Activated B cell treated with CpG ODN at 0.5 μM for 24 hours (primary cell): ENCODE results near the gene CXCL17. TPM values are rescaled to one million over a fixed set of nuclear protein-coding genes. Genes with fewer than 3 reads are reported as not detected.

Experiments
- ATAC-seq: fragments of 200-7000 bp; cut with Tn5 transposase; one replicate; pipeline ENCODE4 v1.10.0; 2021; ENCODE audit warnings: low read depth, mild to moderate bottlenecking, moderate library complexity
- CTCF ChIA-PET: fragments of 350-600 bp; sonication (Branson Sonifier 250); formaldehyde crosslinking; loops from one replicate; lab custom pipeline; 2021; ENCODE audit warnings: antibody characterized with exemption; lab: Charles Lee
- POLR2A ChIA-PET: fragments of 350-600 bp; sonication (Branson Sonifier 250); formaldehyde crosslinking; loops from one replicate; lab custom pipeline; 2021; ENCODE audit warnings: antibody characterized with exemption; lab: Charles Lee
- DNase-seq: peaks from one replicate; pipeline ENCODE4 v3.0.0; 2022
- H3K27ac Mint-ChIP-seq: one replicate; pipeline ENCODE4 v1.8.0; 2020; ENCODE audit warnings: mixed read lengths
- H3K27me3 Mint-ChIP-seq: one replicate; pipeline ENCODE4 v1.8.0; 2021; ENCODE audit warnings: mixed read lengths
- H3K36me3 Mint-ChIP-seq: one replicate; pipeline ENCODE4 v1.8.0; 2021; ENCODE audit warnings: low read depth, mixed read lengths
- H3K4me1 Mint-ChIP-seq: one replicate; pipeline ENCODE4 v1.8.0; 2021; ENCODE audit warnings: mixed read lengths
- H3K4me3 Mint-ChIP-seq: one replicate; pipeline ENCODE4 v1.8.0; 2020; ENCODE audit warnings: mild to moderate bottlenecking, mixed read lengths
- H3K9me3 Mint-ChIP-seq: one replicate; pipeline ENCODE4 v1.8.0; 2020; ENCODE audit warnings: mixed read lengths
- intact Hi-C: fragments of 100-400 bp; cut with micrococcal nuclease; formaldehyde crosslinking; loops from one replicate; pipeline ENCODE4 v1.15.1; 2024
- total RNA-seq: library from RNA; stranded (reverse); gene quantifications from 2 replicates; pipeline ENCODE4 v1.2.3, GENCODE V29; 2022
- TF ChIP-seq, protein P1 (sequence below): fragments of 200-600 bp; IDR thresholded peaks from one replicate; pipeline ENCODE4 v1.8.0; 2022; ENCODE audit warnings: antibody characterized with exemption, mild to moderate bottlenecking

The CXCL17 gene
- total RNA-seq, 1 donor from 2014 or later, result not detected

GRCh38 chr19:42419309-42419708, 23.4 kb downstream of the CXCL17 start:
- intact Hi-C loops, result no loop called here
- ATAC-seq, result no peak
- POLR2A ChIA-PET, result interaction anchor here (1.1 kb wide), 1 partner anchor 33 kb away, joined by 3 read pairs; no protein-coding TSS in a partner anchor

DNA sequence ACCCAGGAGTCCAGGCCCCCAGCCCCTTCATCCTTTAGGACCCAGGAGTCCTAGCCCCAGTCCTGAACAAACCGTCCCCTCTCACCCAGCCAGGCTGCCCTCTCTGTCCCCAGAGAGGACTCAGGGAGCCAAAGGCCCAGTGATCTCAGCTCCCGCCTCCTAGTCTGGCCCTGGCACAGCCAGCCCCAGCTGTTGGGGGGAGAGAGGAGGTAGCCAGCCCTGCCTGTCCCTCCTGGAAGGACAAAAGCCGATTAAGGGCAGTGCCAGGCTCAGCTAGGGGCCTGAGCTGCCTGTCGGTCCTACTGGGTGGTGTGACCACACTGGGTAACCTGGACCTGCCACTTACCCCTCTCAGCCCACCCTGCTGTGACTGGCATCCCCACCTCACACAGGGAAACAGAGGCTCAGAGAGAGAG, 30.1 kb downstream of the CXCL17 start:
- ChIA-PET POLR2A (no interaction called here), CTCF (interaction anchor here (1.0 to 1.5 kb wide), 2 partner anchors 12 to 27 kb away, joined by 3 read pairs; no protein-coding TSS in a partner anchor)
- DNase-seq (no peak), ATAC-seq (no peak)
- no peak overlapping the region for H3K4me3 Mint-ChIP-seq
- H3K4me1 Mint-ChIP-seq, result peaks cover 3% of the 10 kb centered on the region
- intact Hi-C loops, result no loop called here
- H3K27me3 Mint-ChIP-seq, result no peaks in the 10 kb centered on the region
- peaks cover 56% of the 10 kb centered on the region for H3K36me3 Mint-ChIP-seq
- H3K27ac Mint-ChIP-seq, result no peak overlapping the region
- TF ChIP-seq, protein P1, sequence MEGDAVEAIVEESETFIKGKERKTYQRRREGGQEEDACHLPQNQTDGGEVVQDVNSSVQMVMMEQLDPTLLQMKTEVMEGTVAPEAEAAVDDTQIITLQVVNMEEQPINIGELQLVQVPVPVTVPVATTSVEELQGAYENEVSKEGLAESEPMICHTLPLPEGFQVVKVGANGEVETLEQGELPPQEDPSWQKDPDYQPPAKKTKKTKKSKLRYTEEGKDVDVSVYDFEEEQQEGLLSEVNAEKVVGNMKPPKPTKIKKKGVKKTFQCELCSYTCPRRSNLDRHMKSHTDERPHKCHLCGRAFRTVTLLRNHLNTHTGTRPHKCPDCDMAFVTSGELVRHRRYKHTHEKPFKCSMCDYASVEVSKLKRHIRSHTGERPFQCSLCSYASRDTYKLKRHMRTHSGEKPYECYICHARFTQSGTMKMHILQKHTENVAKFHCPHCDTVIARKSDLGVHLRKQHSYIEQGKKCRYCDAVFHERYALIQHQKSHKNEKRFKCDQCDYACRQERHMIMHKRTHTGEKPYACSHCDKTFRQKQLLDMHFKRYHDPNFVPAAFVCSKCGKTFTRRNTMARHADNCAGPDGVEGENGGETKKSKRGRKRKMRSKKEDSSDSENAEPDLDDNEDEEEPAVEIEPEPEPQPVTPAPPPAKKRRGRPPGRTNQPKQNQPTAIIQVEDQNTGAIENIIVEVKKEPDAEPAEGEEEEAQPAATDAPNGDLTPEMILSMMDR, result no peak
- H3K9me3 Mint-ChIP-seq, result no peaks in the 10 kb centered on the region

More at GRCh38 chr19:42419309-42419708, 23.4 kb downstream of the CXCL17 start:
- peaks cover 43% of the 10 kb centered on the region for H3K4me1 Mint-ChIP-seq
- no peak overlapping the region for H3K27ac Mint-ChIP-seq
- H3K9me3 Mint-ChIP-seq, result no peaks in the 10 kb centered on the region
- CTCF ChIA-PET, result interaction anchor here (1.1 to 3.5 kb wide), 4 partner anchors 12 to 21 kb away, joined by 3 to 24 read pairs (median 12); no protein-coding TSS in a partner anchor
- no peak for DNase-seq
- H3K27me3 Mint-ChIP-seq, result no peaks in the 10 kb centered on the region
- H3K36me3 Mint-ChIP-seq, result peaks cover 42% of the 10 kb centered on the region
- TF ChIP-seq, protein P1, result no peak
- H3K4me3 Mint-ChIP-seq, result no peak overlapping the region

DNA sequence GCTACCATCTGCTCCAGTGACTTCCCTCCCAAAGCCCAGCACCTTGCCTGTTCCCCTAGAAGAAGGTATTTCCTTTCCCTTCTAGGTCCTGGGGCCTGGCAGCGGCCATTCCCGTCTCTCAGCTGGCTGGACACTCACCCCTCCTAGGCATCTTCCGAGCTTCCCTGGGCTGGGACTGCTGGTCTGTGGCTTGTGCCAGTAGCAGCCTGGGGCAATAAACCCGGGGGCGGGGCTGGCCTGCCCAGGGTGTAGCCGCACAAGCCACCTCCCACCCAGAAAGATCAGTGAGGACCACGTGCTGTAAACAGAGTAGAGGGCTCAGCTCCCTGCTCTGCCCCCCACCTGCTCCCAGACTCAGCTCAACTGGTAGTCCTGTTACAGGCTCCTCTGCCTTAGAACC, 30.5 kb downstream of the CXCL17 start:
- Mint-ChIP-seq H3K36me3 (peaks cover 60% of the 10 kb centered on the region), H3K4me3 (no peak overlapping the region), H3K27ac (no peak overlapping the region), H3K27me3 (no peaks in the 10 kb centered on the region), H3K9me3 (no peaks in the 10 kb centered on the region), H3K4me1 (peaks cover 3% of the 10 kb centered on the region)
- CTCF ChIA-PET, result interaction anchor here (1.0 to 1.5 kb wide), 2 partner anchors 12 to 28 kb away, joined by 3 read pairs; no protein-coding TSS in a partner anchor
- ATAC-seq (no peak), DNase-seq (no peak)
- intact Hi-C loops, result no loop called here
- TF ChIP-seq, protein P1, result no peak
- POLR2A ChIA-PET, result no interaction called here

DNA sequence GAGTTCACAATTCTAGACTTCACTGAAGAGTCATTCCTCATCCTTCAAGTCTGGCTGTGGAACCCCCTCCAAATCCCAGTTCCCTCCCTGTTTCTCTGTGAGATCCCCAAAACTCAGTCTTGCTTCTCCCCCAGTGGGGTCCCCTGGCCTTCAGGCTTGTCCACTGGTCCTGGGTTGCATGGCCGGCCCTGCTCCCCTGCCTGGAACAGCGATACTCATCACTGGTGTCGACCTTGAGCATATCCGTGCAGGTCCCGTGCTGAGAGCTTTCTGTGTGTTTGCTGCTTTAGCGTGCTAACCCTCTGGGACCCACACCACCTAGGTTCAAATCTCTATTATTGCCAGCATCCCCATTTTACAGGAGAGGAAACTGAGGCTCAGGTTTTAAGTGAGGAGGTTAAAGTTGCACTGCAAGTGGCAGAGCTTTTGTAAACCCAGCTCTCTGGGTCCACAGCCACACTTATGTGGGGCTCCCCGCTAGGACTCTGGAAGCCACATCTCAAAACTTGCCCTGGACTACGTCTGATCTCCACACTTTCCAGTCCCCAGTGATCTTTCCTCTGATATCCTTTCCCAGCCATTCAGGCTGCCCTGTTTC, 31.1 kb downstream of the CXCL17 start:
- H3K27ac Mint-ChIP-seq, result no peak overlapping the region
- H3K9me3 Mint-ChIP-seq, result no peaks in the 10 kb centered on the region
- peaks cover 64% of the 10 kb centered on the region for H3K36me3 Mint-ChIP-seq
- CTCF ChIA-PET, result interaction anchor here (1.0 to 1.5 kb wide), 2 partner anchors 11 to 28 kb away, joined by 3 read pairs; no protein-coding TSS in a partner anchor
- H3K4me3 Mint-ChIP-seq, result no peak overlapping the region
- TF ChIP-seq, protein P1, result no peak
- no peaks in the 10 kb centered on the region for H3K27me3 Mint-ChIP-seq
- DNase-seq (no peak), ATAC-seq (no peak)
- H3K4me1 Mint-ChIP-seq, result peaks cover 3% of the 10 kb centered on the region
- intact Hi-C loops, result no loop called here
- POLR2A ChIA-PET, result no interaction called here

GRCh38 chr19:42410371-42410770, 32.4 kb downstream of the CXCL17 start:
- ATAC-seq, result no peak
- Mint-ChIP-seq H3K4me3 (no peak overlapping the region), H3K36me3 (peaks cover 69% of the 10 kb centered on the region), H3K9me3 (no peaks in the 10 kb centered on the region), H3K27ac (no peak overlapping the region), H3K27me3 (no peaks in the 10 kb centered on the region), H3K4me1 (peaks cover 3% of the 10 kb centered on the region)
- CTCF ChIA-PET, result no interaction called here
- POLR2A ChIA-PET, result interaction anchor here (1.0 kb wide), 1 partner anchor 14 kb away, joined by 3 read pairs; no protein-coding TSS in a partner anchor
- DNase-seq, result no peak
- intact Hi-C loops, result no loop called here
- TF ChIP-seq, protein P1, result no peak
